IMR-90 (cell line): ENCODE data around the gene MAP2. TPM values are rescaled to one million over a fixed set of nuclear protein-coding genes. Genes with fewer than 3 reads are reported as not detected.

Experiments used
- ATAC-seq: fragments of 200-7000 bp; cut with Tn5 transposase; 2 replicates; pipeline ENCODE4 v1.9.1; 2020; ENCODE audit warnings: low read depth, mild to moderate bottlenecking, moderate library complexity
- BruUV-seq: library from RNA; stranded (reverse); fragments of 400-500 nt; replicated peaks from 2 replicates; lab custom pipeline; 2021; lab: Mats Ljungman, UMichigan
- CTCF ChIA-PET: fragments of 300-600 bp; formaldehyde crosslinking; extraction: SDS; loops from one replicate; lab custom pipeline; 2021; ENCODE audit warnings: antibody characterized with exemption; lab: Yijun Ruan, JAX
- POLR2A ChIA-PET: fragments of 300-600 bp; sonication (Branson Sonifier 250); formaldehyde crosslinking; loops from one replicate; lab custom pipeline; 2022; ENCODE audit warnings: antibody characterized with exemption; ENCODE audit not compliant: unreplicated experiment; lab: Charles Lee
- DNase-seq: peaks from one replicate; pipeline ENCODE4 v3.0.0; 2013
- H2AFZ ChIP-seq: replicated peaks from 2 replicates; pipeline ENCODE3; 2013; ENCODE audit warnings: low read length, mild to moderate bottlenecking; ENCODE audit not compliant: poor library complexity
- H2AK5ac ChIP-seq: 2 replicates; pipeline ENCODE4 v1.6.1; 2013; ENCODE audit warnings: low read depth, low read length, inconsistent platforms
- H2AK9ac ChIP-seq: replicated peaks from 2 replicates; pipeline ENCODE3; 2013; ENCODE audit warnings: mild to moderate bottlenecking, low read depth, low read length, moderate library complexity; ENCODE audit not compliant: poor library complexity
- H2BK120ac ChIP-seq: 2 replicates; pipeline ENCODE4 v1.6.1; 2013; ENCODE audit warnings: low read depth, low read length, inconsistent platforms
- H2BK15ac ChIP-seq: 3 replicates; pipeline ENCODE4 v1.6.1; 2013; ENCODE audit warnings: low read depth, low read length, inconsistent platforms
- H2BK20ac ChIP-seq: 2 replicates; pipeline ENCODE4 v1.6.1; 2013; ENCODE audit warnings: low read depth, mild to moderate bottlenecking, inconsistent platforms, low read length, moderate library complexity
- H2BK5ac ChIP-seq: 2 replicates; pipeline ENCODE4 v1.6.1; 2013; ENCODE audit warnings: mild to moderate bottlenecking, low read depth, low read length, inconsistent platforms; ENCODE audit not compliant: poor library complexity, severe bottlenecking
- H3K14ac ChIP-seq: replicated peaks from 2 replicates; pipeline ENCODE4 v1.6.1; 2013; ENCODE audit warnings: low read depth, low read length, inconsistent platforms
- H3K18ac ChIP-seq: 2 replicates; pipeline ENCODE4 v1.6.1; 2013; ENCODE audit warnings: low read depth, low read length, control low read depth
- H3K23ac ChIP-seq: 2 replicates; pipeline ENCODE4 v1.6.1; 2013; ENCODE audit warnings: low read depth, low read length, inconsistent platforms
- H3K27ac ChIP-seq: 2 replicates; pipeline ENCODE4 v1.5.1; 2013; ENCODE audit warnings: mild to moderate bottlenecking, control low read depth, low read length; ENCODE audit not compliant: insufficient read depth
- H3K27me3 ChIP-seq: 2 replicates; pipeline ENCODE4 v1.6.1; 2013; ENCODE audit warnings: low read length; ENCODE audit not compliant: control insufficient read depth, insufficient read depth
- H3K36me3 ChIP-seq: 2 replicates; pipeline ENCODE4 v1.6.1; 2013; ENCODE audit warnings: low read length, mixed read lengths; ENCODE audit not compliant: control insufficient read depth, insufficient read depth
- H3K4ac ChIP-seq: 2 replicates; pipeline ENCODE4 v1.6.1; 2013; ENCODE audit warnings: low read depth, low read length, inconsistent platforms
- H3K4me1 ChIP-seq: 2 replicates; pipeline ENCODE4 v1.6.1; 2013; ENCODE audit warnings: low read length, mixed read lengths; ENCODE audit not compliant: control insufficient read depth, insufficient read depth
- H3K4me2 ChIP-seq: 2 replicates; pipeline ENCODE4 v1.6.1; 2013; ENCODE audit warnings: low read depth, mild to moderate bottlenecking, control low read depth, low read length, moderate library complexity
- H3K4me3 ChIP-seq: 2 replicates; pipeline ENCODE4 v1.5.1; 2013; ENCODE audit warnings: low read depth, mild to moderate bottlenecking, control low read depth, low read length, moderate library complexity; ENCODE audit not compliant: insufficient read depth
- H3K56ac ChIP-seq: 2 replicates; pipeline ENCODE4 v1.6.1; 2013; ENCODE audit warnings: low read length, inconsistent platforms; ENCODE audit not compliant: insufficient read depth; ENCODE audit errors: extremely low read depth
- H3K79me1 ChIP-seq, 2 experiments: 2 replicates each; pipeline ENCODE4 v1.6.1; 2013; ENCODE audit warnings: low read length in 2 of 2, inconsistent platforms in 1 of 2, low read depth in 1 of 2
- H3K9ac ChIP-seq: 2 replicates; pipeline ENCODE4 v1.6.1; 2013; ENCODE audit warnings: low read depth, low read length, control low read depth
- H3K9me1 ChIP-seq: 2 replicates; pipeline ENCODE4 v1.6.1; 2013; ENCODE audit warnings: low read length, inconsistent platforms; ENCODE audit not compliant: insufficient read depth
- H3K9me3 ChIP-seq: 2 replicates; pipeline ENCODE4 v1.6.1; 2013; ENCODE audit warnings: low read length; ENCODE audit not compliant: control insufficient read depth, insufficient read depth
- H4K20me1 ChIP-seq: 2 replicates; pipeline ENCODE4 v1.6.1; 2013; ENCODE audit warnings: low read length, inconsistent platforms; ENCODE audit not compliant: insufficient read depth
- H4K5ac ChIP-seq: 2 replicates; pipeline ENCODE4 v1.6.1; 2013; ENCODE audit warnings: mild to moderate bottlenecking, low read depth, low read length, control low read depth
- H4K8ac ChIP-seq, 2 experiments: 2 replicates each; pipeline ENCODE4 v1.6.1; 2013; ENCODE audit warnings: low read depth in 2 of 2, low read length in 2 of 2, control low read depth in 1 of 2, inconsistent platforms in 1 of 2
- H4K91ac ChIP-seq: 2 replicates; pipeline ENCODE4 v1.6.1; 2013; ENCODE audit warnings: low read depth, low read length, inconsistent platforms; ENCODE audit not compliant: insufficient read depth
- CHD1 ChIP-seq: IDR thresholded peaks from 2 replicates; pipeline ENCODE4 v1.6.1; 2012; ENCODE audit warnings: low read depth, low read length, improper control_type of control experiment
- CTCF ChIP-seq: conservative IDR thresholded peaks from 2 replicates; pipeline ENCODE4 v1.5.1; 2012; ENCODE audit warnings: mild to moderate bottlenecking, low read depth, low read length, improper control_type of control experiment
- ELK1 ChIP-seq: fragments of 150-350 bp; IDR thresholded peaks from 2 replicates; pipeline ENCODE4 v1.6.1; 2016; ENCODE audit warnings: low read depth, mild to moderate bottlenecking, low read length, moderate library complexity, borderline replicate concordance
- MAZ ChIP-seq: IDR thresholded peaks from 2 replicates; pipeline ENCODE4 v1.6.1; 2012; ENCODE audit warnings: low read depth, mild to moderate bottlenecking, low read length, improper control_type of control experiment, moderate library complexity, borderline replicate concordance
- MXI1 ChIP-seq: IDR thresholded peaks from 2 replicates; pipeline ENCODE4 v1.6.1; 2012; ENCODE audit warnings: low read depth, mild to moderate bottlenecking, low read length, moderate library complexity, borderline replicate concordance
- POLR2A ChIP-seq: IDR thresholded peaks from 2 replicates; pipeline ENCODE4 v1.6.1; 2012; ENCODE audit warnings: mild to moderate bottlenecking, low read depth, low read length
- RAD21 ChIP-seq: IDR thresholded peaks from 2 replicates; pipeline ENCODE4 v1.6.1; 2012; ENCODE audit warnings: low read length, improper control_type of control experiment
- RCOR1 ChIP-seq: IDR thresholded peaks from 2 replicates; pipeline ENCODE4 v1.6.1; 2012; ENCODE audit warnings: mild to moderate bottlenecking, low read length, improper control_type of control experiment; ENCODE audit not compliant: insufficient replicate concordance
- RFX5 ChIP-seq: IDR thresholded peaks from 2 replicates; pipeline ENCODE4 v1.8.0; 2012; ENCODE audit warnings: low read depth, mild to moderate bottlenecking, low read length, moderate library complexity
- SMC3 ChIP-seq: fragments of 150-350 bp; IDR thresholded peaks from 2 replicates; pipeline ENCODE4 v1.6.1; 2016; ENCODE audit warnings: low read depth, mild to moderate bottlenecking, antibody characterized with exemption, low read length, moderate library complexity
- dilution Hi-C: fragments of 300-500 bp; cut with HindIII; formaldehyde crosslinking; loops from one replicate; pipeline ENCODE4 v1.14.3; 2018; ENCODE audit warnings: low sequenced_read_pairs; ENCODE audit not compliant: unreplicated experiment
- in situ Hi-C: fragments of 300-500 bp; cut with MboI; formaldehyde crosslinking; loops from 3 replicates; pipeline ENCODE4 v1.14.3; 2019; ENCODE audit warnings: low sequenced_read_pairs, inconsistent platforms, mixed read lengths
- intact Hi-C: fragments of 100-400 bp; cut with micrococcal nuclease; formaldehyde crosslinking; loops from 2 replicates; pipeline ENCODE4 v1.10.0; 2022
- polyA plus RNA-seq, 3 experiments: library from polyadenylated mRNA; depleted of rRNA; stranded (reverse); fragments of >200 nt; gene quantifications; 2 replicates each; pipeline ENCODE4 v1.2.3, GENCODE V29; 2012; ENCODE audit warnings: low replicate concordance in 1 of 3
- total RNA-seq: library from RNA; depleted of rRNA; stranded (reverse); fragments of >200 nt; gene quantifications from 2 replicates; pipeline ENCODE4 v1.2.3, GENCODE V29; 2012

MAP2 gene
- total and polyA plus RNA-seq, 2 of the 4 experiments (the other 2 are of a cell fraction): 0.29 to 0.36 TPM

GRCh38 chr2:209636076-209636475 is 212.2 kb downstream of the MAP2 start:
- no peak overlapping the region for H4K5ac ChIP-seq
- no peak overlapping the region for H3K4ac ChIP-seq
- no peak overlapping the region for H3K4me3 ChIP-seq
- no peaks in the 10 kb centered on the region for H3K79me1 ChIP-seq
- no peak overlapping the region for H2AK5ac ChIP-seq
- no peak for DNase-seq
- H3K56ac ChIP-seq: no peak overlapping the region
- no peaks in the 10 kb centered on the region for H4K20me1 ChIP-seq
- no peak overlapping the region for H3K4me2 ChIP-seq
- H3K36me3 ChIP-seq: no peaks in the 10 kb centered on the region
- BruUV-seq: no TSS peak
- TF ChIP-seq MAZ (no peak), RCOR1 (no peak), ELK1 (no peak), CTCF (no peak), CHD1 (no peak), POLR2A (no peak), RFX5 (no peak), MXI1 (no peak), RAD21 (no peak), SMC3 (no peak)
- H2BK120ac ChIP-seq: no peak overlapping the region
- POLR2A ChIA-PET: no interaction called here
- no peaks in the 10 kb centered on the region for H3K4me1 ChIP-seq
- H2AFZ ChIP-seq: no peak overlapping the region
- in situ Hi-C loops: no loop called here
- no peak for ATAC-seq
- dilution Hi-C loops: no loop called here
- no peak overlapping the region for H3K14ac ChIP-seq
- H3K23ac ChIP-seq: no peak overlapping the region
- H4K91ac ChIP-seq: no peak overlapping the region
- no peak overlapping the region for H3K27ac ChIP-seq
- no peaks in the 10 kb centered on the region for H3K27me3 ChIP-seq
- no peaks in the 10 kb centered on the region for H3K9me1 ChIP-seq
- H2BK5ac ChIP-seq: no peak overlapping the region
- no peak overlapping the region for H3K9ac ChIP-seq
- CTCF ChIA-PET: no interaction called here
- H4K8ac ChIP-seq: no peak overlapping the region
- H3K9me3 ChIP-seq: no peaks in the 10 kb centered on the region
- intact Hi-C loops: no loop called here
- H2AK9ac ChIP-seq: no peak overlapping the region
- no peak overlapping the region for H3K18ac ChIP-seq
- no peak overlapping the region for H2BK20ac ChIP-seq
- no peak overlapping the region for H2BK15ac ChIP-seq
